Measurements from ENCODE around the gene PITPNC1. TPM values are rescaled to one million over a fixed set of nuclear protein-coding genes. Genes with fewer than 3 reads are reported as not detected.
"Not testable (repeated sequence)": the region's sequence is repeated elsewhere in the genome, so short reads cannot be mapped to it uniquely, and the experiment has no call there.

PITPNC1 gene
- total RNA-seq, 2 experiments from 2014 or later: 40.8 to 42.3 TPM

GRCh38 chr17:67570797-67571196, 193.7 kb downstream of the PITPNC1 start:
- CTCF ChIA-PET: no interaction called here
- POLR2A ChIA-PET: no interaction called here

GRCh38 chr17:67571478-67571877, 194.4 kb downstream of the PITPNC1 start:
- ChIA-PET POLR2A (no interaction called here), CTCF (no interaction called here)

GRCh38 chr17:67573987-67574657, 197.0 kb downstream of the PITPNC1 start:
- POLR2A ChIA-PET: no interaction called here
- CTCF ChIA-PET: no interaction called here

GRCh38 chr17:67574658-67575293, 197.7 kb downstream of the PITPNC1 start:
- ChIA-PET CTCF (no interaction called here), POLR2A (no interaction called here)

GRCh38 chr17:67575325-67575724, 198.2 kb downstream of the PITPNC1 start:
- POLR2A ChIA-PET: no interaction called here

GRCh38 chr17:67576471-67577115, 199.5 kb downstream of the PITPNC1 start:
- ChIA-PET POLR2A (no interaction called here), CTCF (no interaction called here)

More at GRCh38 chr17:67575325-67575724, 198.2 kb downstream of the PITPNC1 start:
- CTCF ChIA-PET: no interaction called here

GRCh38 chr17:67577429-67578141, 200.5 kb downstream of the PITPNC1 start:
- POLR2A ChIA-PET: interaction anchor here (0.6 kb wide), 1 partner anchor 17 kb away, joined by 3 read pairs; no protein-coding TSS in a partner anchor
- CTCF ChIA-PET: no interaction called here

- ChIA-PET POLR2A (interaction anchor here (0.6 kb wide), 1 partner anchor 17 kb away, joined by 3 read pairs; no protein-coding TSS in a partner anchor), CTCF (no interaction called here)
Observed at GRCh38 chr17:67578142-67578457, 201.0 kb downstream of the PITPNC1 start.

- CTCF ChIA-PET, POLR2A ChIA-PET: not testable (repeated sequence)
Observed at GRCh38 chr17:67578679-67579405, 201.8 kb downstream of the PITPNC1 start.

- CTCF ChIA-PET: no interaction called here
Observed at GRCh38 chr17:67582673-67583081, 205.6 kb downstream of the PITPNC1 start.

GRCh38 chr17:67585077-67585602, 208.1 kb downstream of the PITPNC1 start:
- ChIA-PET CTCF (interaction anchor here (0.7 to 1.0 kb wide), 2 partner anchors 32 to 113 kb away, joined by 3 to 4 read pairs; no protein-coding TSS in a partner anchor), POLR2A (no interaction called here)

More at GRCh38 chr17:67582673-67583081, 205.6 kb downstream of the PITPNC1 start:
- POLR2A ChIA-PET: no interaction called here

GRCh38 chr17:67588326-67588725, 211.2 kb downstream of the PITPNC1 start:
- ChIA-PET CTCF (no interaction called here), POLR2A (no interaction called here)

- CTCF ChIA-PET: no interaction called here
- POLR2A ChIA-PET: interaction anchor here (0.6 kb wide), 1 partner anchor 132 kb away, joined by 3 read pairs; no protein-coding TSS in a partner anchor
Observed at GRCh38 chr17:67594115-67594880, 217.2 kb downstream of the PITPNC1 start.

GRCh38 chr17:67600408-67600807, 223.3 kb downstream of the PITPNC1 start:
- ChIA-PET CTCF (no interaction called here), POLR2A (no interaction called here)

GRCh38 chr17:67601897-67602296, 224.8 kb downstream of the PITPNC1 start:
- POLR2A ChIA-PET: no interaction called here
- CTCF ChIA-PET: interaction anchor here (1.2 kb wide), 1 partner anchor 161 kb away, joined by 3 read pairs; no protein-coding TSS in a partner anchor

GRCh38 chr17:67602444-67602843, 225.4 kb downstream of the PITPNC1 start:
- POLR2A ChIA-PET: no interaction called here
- CTCF ChIA-PET: interaction anchor here (0.9 to 1.9 kb wide), 7 partner anchors 44 to 228 kb away, joined by 3 to 7 read pairs (median 4); no protein-coding TSS in a partner anchor

- CTCF ChIA-PET: interaction anchor here (0.7 to 1.9 kb wide), 9 partner anchors 44 to 231 kb away, joined by 3 to 7 read pairs (median 3); no protein-coding TSS in a partner anchor
- POLR2A ChIA-PET: no interaction called here
Observed at GRCh38 chr17:67602974-67603373, 225.9 kb downstream of the PITPNC1 start.

GRCh38 chr17:67605256-67605912, 228.3 kb downstream of the PITPNC1 start:
- ChIA-PET POLR2A (no interaction called here), CTCF (no interaction called here)

All from activated CD8-positive, alpha-beta memory T cell treated with anti-CD3 and anti-CD28 coated beads for 36 hours (primary cell).